CD4-positive, CD25-positive, alpha-beta regulatory T cell (primary cell): ENCODE data around the gene PLCB1. TPM values are rescaled to one million over a fixed set of nuclear protein-coding genes. Genes with fewer than 3 reads are reported as not detected.

Source experiments
- ATAC-seq, 2 donors: fragments of 150-1000 bp; cut with Tn5 transposase; one replicate each; pipeline ENCODE4 v1.10.0; 2021; ENCODE audit warnings: low read depth in 2 of 2, moderate number of reproducible peaks in 2 of 2, moderate library complexity in 1 of 2
- DNase-seq, 3 donors: peaks; one replicate each; pipeline versions ENCODE4 v3.0.0 to v3.0.0-alpha.2; 2012 to 2022; ENCODE audit warnings: mixed read lengths in 1 of 3
- H3K27ac ChIP-seq: one replicate; pipeline ENCODE4 v1.7.0; 2013; ENCODE audit warnings: mild to moderate bottlenecking, low read length; ENCODE audit not compliant: insufficient read depth, poor library complexity, severe bottlenecking
- H3K27me3 ChIP-seq: one replicate; pipeline ENCODE4 v1.7.0; 2013; ENCODE audit warnings: low read length; ENCODE audit not compliant: control insufficient read depth, insufficient read depth
- H3K36me3 ChIP-seq: one replicate; pipeline ENCODE4 v1.7.0; 2013; ENCODE audit warnings: mild to moderate bottlenecking, low read length, moderate library complexity; ENCODE audit not compliant: control insufficient read depth, insufficient read depth
- H3K4me1 ChIP-seq: 2 replicates; pipeline ENCODE4 v1.7.0; 2013; ENCODE audit warnings: mild to moderate bottlenecking, low read length; ENCODE audit not compliant: insufficient read depth, control insufficient read depth, poor library complexity, severe bottlenecking
- H3K4me3 ChIP-seq: one replicate; pipeline ENCODE4 v1.7.0; 2013; ENCODE audit warnings: low read depth, mild to moderate bottlenecking, low read length, moderate library complexity
- H3K9me3 ChIP-seq, 2 experiments: 1 replicate in 1 of 2; 2 replicates in 1 of 2; pipeline ENCODE4 v1.7.0; 2013; ENCODE audit warnings: low read length in 2 of 2, mild to moderate bottlenecking in 1 of 2, moderate library complexity in 1 of 2; ENCODE audit not compliant: control insufficient read depth in 2 of 2
- H3K27ac Mint-ChIP-seq, 3 donors: one replicate each; pipeline ENCODE4 v1.8.0; 2020 to 2022; ENCODE audit warnings: mild to moderate bottlenecking in 3 of 3, mixed read lengths in 3 of 3, moderate library complexity in 2 of 3
- H3K27me3 Mint-ChIP-seq: one replicate; pipeline ENCODE4 v1.8.0; 2022; ENCODE audit warnings: mild to moderate bottlenecking, mixed read lengths
- H3K36me3 Mint-ChIP-seq: one replicate; pipeline ENCODE4 v1.8.0; 2020; ENCODE audit warnings: mixed read lengths
- H3K4me1 Mint-ChIP-seq, 4 donors: one replicate each; pipeline ENCODE4 v1.8.0; 2020 to 2022; ENCODE audit warnings: mixed read lengths in 4 of 4, mild to moderate bottlenecking in 1 of 4
- H3K4me3 Mint-ChIP-seq, 4 donors: one replicate each; pipeline ENCODE4 v1.8.0; 2020 to 2022; ENCODE audit warnings: mild to moderate bottlenecking in 4 of 4, mixed read lengths in 4 of 4, moderate library complexity in 3 of 4
- H3K9me3 Mint-ChIP-seq, 7 donors: one replicate each; pipeline ENCODE4 v1.8.0; 2020 to 2022; ENCODE audit warnings: mixed read lengths in 7 of 7, mild to moderate bottlenecking in 3 of 7, moderate library complexity in 2 of 7
- polyA plus RNA-seq, 4 donors: library from polyadenylated mRNA; unstranded; fragments of 300-500 nt; fragmentation: Illumina TruSeq; gene quantifications; one replicate each; pipeline ENCODE4 v1.2.3, GENCODE V29; 2021
- total RNA-seq: library from RNA; stranded (reverse); gene quantifications from one replicate; pipeline ENCODE4 v1.2.3, GENCODE V29; 2022

The PLCB1 gene
- total and polyA plus RNA-seq, 5 donors from 2014 or later, result 0.17 to 1.8 (median 0.44) TPM; not detected in 2

DNA sequence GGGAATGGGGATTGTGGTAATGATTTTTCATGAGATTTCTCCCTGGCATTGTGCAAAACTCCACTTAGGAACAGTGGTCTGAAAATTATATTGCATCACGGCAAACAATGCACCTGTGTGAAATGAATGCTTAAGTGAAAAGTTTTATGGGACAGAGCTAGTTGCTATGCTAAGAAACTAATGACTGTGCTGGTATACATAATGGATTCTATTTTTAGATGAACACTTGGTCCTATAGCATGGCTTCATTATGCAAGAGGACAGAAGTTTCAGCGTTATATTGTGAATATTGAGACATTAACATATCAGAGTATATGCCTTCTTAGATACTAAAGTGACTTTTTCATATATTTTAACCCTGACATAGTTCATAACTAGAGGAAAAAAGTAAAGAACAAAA lies 30.5 kb downstream of the PLCB1 start:
- Mint-ChIP-seq H3K4me3 (no peak overlapping the region), H3K27ac (no peak overlapping the region), H3K27me3 (no peaks in the 10 kb centered on the region), H3K9me3 (peaks cover 0 to 8% (median 2%) of the 10 kb centered on the region in 7 donors), H3K36me3 (no peaks in the 10 kb centered on the region), H3K4me1 (peaks cover 0 to 3% (median 0%) of the 10 kb centered on the region in 4 donors)
- Histone ChIP-seq H3K4me1 (no peaks in the 10 kb centered on the region), H3K36me3 (no peaks in the 10 kb centered on the region), H3K4me3 (no peak overlapping the region), H3K27me3 (no peaks in the 10 kb centered on the region), H3K27ac (no peak overlapping the region), H3K9me3 (no peaks in the 10 kb centered on the region)
- DNase-seq (no peak), ATAC-seq (no peak)

DNA sequence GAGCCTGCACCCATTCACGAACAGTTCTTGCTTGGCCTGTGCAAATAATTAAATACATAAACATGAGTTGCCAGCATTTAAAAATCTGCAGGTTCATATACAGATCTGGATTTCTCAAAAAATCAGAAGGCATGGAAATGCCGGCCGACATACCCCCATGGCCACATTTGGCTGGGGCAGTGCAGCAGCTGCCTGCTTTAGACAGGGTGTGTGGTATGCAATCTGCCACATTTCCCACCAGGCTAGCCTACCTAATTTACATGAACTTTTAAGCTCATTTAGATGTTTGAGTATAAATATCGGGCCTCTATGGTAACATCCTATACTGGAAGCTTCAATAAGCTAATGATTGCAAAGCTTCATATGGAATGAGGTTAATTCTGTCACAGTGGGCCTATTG lies 31.5 kb downstream of the PLCB1 start:
- Histone ChIP-seq H3K4me1 (no peaks in the 10 kb centered on the region), H3K27me3 (no peaks in the 10 kb centered on the region), H3K9me3 (no peaks in the 10 kb centered on the region), H3K4me3 (no peak overlapping the region), H3K27ac (no peak overlapping the region), H3K36me3 (no peaks in the 10 kb centered on the region)
- H3K4me1 Mint-ChIP-seq, result peaks cover 0 to 3% (median 0%) of the 10 kb centered on the region in 4 donors
- no peak overlapping the region for H3K27ac Mint-ChIP-seq
- H3K9me3 Mint-ChIP-seq, result peaks cover 0 to 4% (median 2%) of the 10 kb centered on the region in 7 donors
- H3K4me3 Mint-ChIP-seq, result no peak overlapping the region
- DNase-seq (no peak), ATAC-seq (no peak)
- no peaks in the 10 kb centered on the region for H3K36me3 Mint-ChIP-seq
- H3K27me3 Mint-ChIP-seq, result no peaks in the 10 kb centered on the region

DNA sequence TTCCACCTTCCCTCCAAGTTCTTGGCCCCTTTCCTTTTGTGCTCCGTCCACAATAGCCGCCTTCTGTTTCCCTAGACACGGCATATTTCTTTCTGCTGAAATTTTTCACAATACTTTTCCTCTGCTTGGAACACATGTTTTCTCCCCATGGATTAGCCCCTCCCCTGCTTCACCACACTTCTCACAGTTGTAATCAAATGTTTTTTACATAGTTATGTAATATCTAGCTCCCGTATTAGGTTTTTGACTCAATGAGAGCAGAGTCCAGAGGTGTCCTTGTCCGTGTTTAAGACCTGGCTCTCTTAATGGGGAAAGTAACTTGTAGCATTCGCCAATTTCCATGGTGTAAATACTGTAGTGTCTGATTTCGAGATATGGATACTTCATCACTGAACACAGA lies 34.7 kb downstream of the PLCB1 start:
- Histone ChIP-seq H3K36me3 (no peaks in the 10 kb centered on the region), H3K9me3 (no peaks in the 10 kb centered on the region), H3K27ac (no peak overlapping the region), H3K27me3 (no peaks in the 10 kb centered on the region), H3K4me1 (no peaks in the 10 kb centered on the region), H3K4me3 (no peak overlapping the region)
- no peaks in the 10 kb centered on the region for H3K9me3 Mint-ChIP-seq
- H3K4me3 Mint-ChIP-seq, result no peak overlapping the region
- H3K27ac Mint-ChIP-seq, result no peak overlapping the region
- no peaks in the 10 kb centered on the region for H3K4me1 Mint-ChIP-seq
- H3K36me3 Mint-ChIP-seq, result no peaks in the 10 kb centered on the region
- H3K27me3 Mint-ChIP-seq, result no peaks in the 10 kb centered on the region
- DNase-seq (no peak), ATAC-seq (no peak)

DNA sequence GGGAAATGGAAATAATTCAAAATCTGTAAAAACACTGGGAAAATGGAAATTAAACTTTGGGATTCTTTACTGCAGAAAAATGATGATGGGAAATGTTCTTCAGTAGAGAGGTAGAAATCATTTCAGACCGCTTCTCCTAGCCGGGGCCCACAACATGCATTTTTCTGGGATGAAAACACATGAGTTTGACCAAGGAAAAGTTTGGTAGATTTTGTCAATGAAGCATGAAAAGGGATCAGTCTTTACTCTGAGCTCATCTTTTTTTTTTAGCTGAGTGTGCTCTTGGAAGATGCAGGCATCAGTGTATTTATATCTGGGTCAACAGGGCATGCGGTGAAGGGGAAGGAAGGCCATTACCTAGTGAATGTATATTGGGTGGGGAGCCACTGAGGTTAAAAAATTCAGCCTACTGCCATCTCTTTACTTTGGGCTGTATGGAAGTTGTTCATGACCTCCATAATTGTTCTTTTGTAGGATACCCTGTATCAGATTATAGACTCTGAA lies 36.8 kb downstream of the PLCB1 start:
- DNase-seq, result no peak
- H3K4me3 ChIP-seq, result no peak overlapping the region
- H3K4me1 Mint-ChIP-seq, result no peaks in the 10 kb centered on the region
- no peak overlapping the region for H3K4me3 Mint-ChIP-seq
- no peaks in the 10 kb centered on the region for H3K4me1 ChIP-seq
- H3K27ac ChIP-seq, result no peak overlapping the region
- no peaks in the 10 kb centered on the region for H3K9me3 ChIP-seq
- H3K27ac Mint-ChIP-seq, result no peak overlapping the region
- H3K9me3 Mint-ChIP-seq, result no peaks in the 10 kb centered on the region
- no peaks in the 10 kb centered on the region for H3K36me3 Mint-ChIP-seq
- H3K27me3 Mint-ChIP-seq, result no peaks in the 10 kb centered on the region
- ATAC-seq, result no peak
- H3K36me3 ChIP-seq, result no peaks in the 10 kb centered on the region
- no peaks in the 10 kb centered on the region for H3K27me3 ChIP-seq

DNA sequence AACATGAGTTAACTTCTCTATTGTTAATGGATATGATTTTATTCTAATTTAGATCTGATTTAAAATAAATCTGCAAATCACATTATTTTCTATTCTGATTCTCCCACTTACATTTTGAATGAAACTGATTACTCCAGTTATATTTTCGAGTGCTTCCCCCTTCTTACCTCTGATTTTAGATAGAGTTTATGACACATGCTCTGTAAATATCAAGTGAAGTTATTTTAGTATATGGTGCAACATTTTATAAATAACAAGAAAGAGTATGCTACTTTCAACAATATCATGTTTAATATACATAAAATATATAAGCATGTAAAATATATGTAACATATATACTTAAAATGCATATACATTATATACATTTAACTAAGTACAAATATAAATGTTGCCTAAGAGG lies 38.9 kb downstream of the PLCB1 start:
- no peaks in the 10 kb centered on the region for H3K36me3 Mint-ChIP-seq
- H3K9me3 ChIP-seq, result no peaks in the 10 kb centered on the region
- H3K4me1 ChIP-seq, result no peaks in the 10 kb centered on the region
- H3K27me3 ChIP-seq, result no peaks in the 10 kb centered on the region
- no peak overlapping the region for H3K27ac ChIP-seq
- ATAC-seq (no peak), DNase-seq (no peak)
- H3K4me3 ChIP-seq, result no peak overlapping the region
- H3K27ac Mint-ChIP-seq, result no peak overlapping the region
- no peaks in the 10 kb centered on the region for H3K27me3 Mint-ChIP-seq
- no peaks in the 10 kb centered on the region for H3K36me3 ChIP-seq
- H3K9me3 Mint-ChIP-seq, result no peaks in the 10 kb centered on the region
- H3K4me3 Mint-ChIP-seq, result no peak overlapping the region
- H3K4me1 Mint-ChIP-seq, result no peaks in the 10 kb centered on the region

DNA sequence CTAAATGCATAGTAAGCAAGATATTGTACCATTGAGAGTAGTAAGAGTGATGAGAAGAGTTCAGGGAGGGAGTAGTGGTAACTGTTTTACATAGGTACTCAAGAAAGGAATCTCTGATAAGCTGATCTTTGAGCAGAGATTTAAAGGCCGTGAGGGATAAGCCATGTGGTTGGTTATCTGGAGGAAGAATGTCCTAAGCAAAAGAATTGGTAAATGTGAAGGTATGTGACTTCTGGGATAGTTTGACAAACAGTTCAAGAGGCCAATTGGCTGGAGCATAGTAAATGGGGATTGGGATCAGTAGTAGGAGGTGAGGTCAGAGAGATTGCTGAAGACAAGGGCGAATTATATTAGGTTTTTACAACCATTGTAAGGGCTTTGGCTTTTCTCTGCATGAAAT lies 40.1 kb downstream of the PLCB1 start:
- Histone ChIP-seq H3K4me3 (no peak overlapping the region), H3K36me3 (no peaks in the 10 kb centered on the region), H3K9me3 (no peaks in the 10 kb centered on the region), H3K4me1 (no peaks in the 10 kb centered on the region), H3K27ac (no peak overlapping the region), H3K27me3 (no peaks in the 10 kb centered on the region)
- H3K27me3 Mint-ChIP-seq, result no peaks in the 10 kb centered on the region
- H3K4me1 Mint-ChIP-seq, result no peaks in the 10 kb centered on the region
- H3K36me3 Mint-ChIP-seq, result no peaks in the 10 kb centered on the region
- DNase-seq (no peak), ATAC-seq (no peak)
- H3K9me3 Mint-ChIP-seq, result no peaks in the 10 kb centered on the region
- H3K27ac Mint-ChIP-seq, result no peak overlapping the region
- no peak overlapping the region for H3K4me3 Mint-ChIP-seq

DNA sequence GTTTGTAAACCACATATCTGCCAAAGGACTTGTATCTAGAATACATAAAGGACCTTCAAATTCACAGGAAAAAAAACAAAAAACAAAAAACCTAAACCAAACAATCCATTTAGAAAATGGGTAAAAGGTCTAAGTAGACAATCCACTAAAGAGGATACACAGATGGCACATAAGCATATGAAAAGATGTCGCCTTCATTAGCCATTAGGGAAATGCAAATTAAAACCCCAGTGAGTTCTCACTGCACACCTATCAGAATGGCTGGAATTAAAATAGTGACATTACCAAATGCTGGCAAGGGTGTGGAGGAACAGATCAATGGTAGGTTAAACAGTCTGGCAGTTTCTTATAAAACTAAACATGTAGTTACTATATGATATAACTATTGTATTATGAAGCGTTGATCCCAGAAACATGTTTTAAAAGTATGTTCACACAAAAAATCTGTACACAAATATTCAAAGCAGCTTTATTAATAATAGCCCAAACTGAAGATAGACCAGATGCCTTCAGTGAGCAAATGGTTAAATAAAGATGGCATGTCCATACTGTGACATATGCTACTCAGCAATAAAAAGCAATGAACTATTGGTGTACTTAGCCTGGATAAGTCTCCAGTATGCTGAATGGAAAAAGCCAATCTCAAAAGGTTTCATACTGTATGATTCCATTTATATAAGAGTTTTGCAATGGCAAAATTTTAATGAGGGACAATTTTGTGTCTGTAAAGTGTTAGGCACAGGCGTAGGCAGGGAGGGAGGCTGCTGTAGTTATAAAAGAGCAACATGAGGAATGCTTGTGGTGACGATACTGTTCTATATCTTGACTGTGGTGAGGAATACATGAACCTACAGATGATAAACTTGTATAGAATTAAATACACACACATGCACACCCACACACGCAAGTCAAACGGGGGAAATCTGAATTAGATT lies 43.9 kb downstream of the PLCB1 start:
- Mint-ChIP-seq H3K9me3 (peaks cover 0 to 1% (median 0%) of the 10 kb centered on the region in 7 donors), H3K4me3 (no peak overlapping the region)

DNA sequence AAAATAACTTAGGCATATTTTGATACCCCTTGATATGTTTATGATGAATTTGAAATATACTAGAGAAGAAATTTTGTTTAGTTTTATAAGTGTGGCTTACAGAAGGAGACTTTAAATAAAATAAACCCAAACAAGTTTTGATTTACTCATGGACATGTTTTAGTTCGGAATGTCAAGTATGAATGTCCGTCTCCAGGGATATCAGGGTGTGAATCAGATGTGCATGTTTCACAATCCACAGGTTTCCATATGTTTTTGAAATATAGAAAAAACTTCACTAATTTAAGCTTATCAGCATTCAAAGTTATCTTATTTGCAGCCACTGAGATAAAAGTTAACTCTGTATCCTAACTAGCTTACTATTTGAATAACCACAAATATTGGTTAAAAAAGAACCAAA lies 51.5 kb downstream of the PLCB1 start:
- Mint-ChIP-seq H3K27me3 (peaks cover 6% of the 10 kb centered on the region), H3K4me1 (no peaks in the 10 kb centered on the region), H3K4me3 (no peak overlapping the region), H3K9me3 (peaks cover 0 to 3% (median 0%) of the 10 kb centered on the region in 7 donors), H3K36me3 (no peaks in the 10 kb centered on the region), H3K27ac (no peak overlapping the region)
- Histone ChIP-seq H3K36me3 (no peaks in the 10 kb centered on the region), H3K9me3 (no peaks in the 10 kb centered on the region), H3K4me3 (no peak overlapping the region), H3K27ac (no peak overlapping the region), H3K27me3 (peaks cover 2% of the 10 kb centered on the region), H3K4me1 (no peaks in the 10 kb centered on the region)
- DNase-seq (no peak), ATAC-seq (no peak)

More for the DNA sequence above, 43.9 kb downstream of the PLCB1 start:
- Histone ChIP-seq H3K4me3 (no peak overlapping the region), H3K9me3 (no peaks in the 10 kb centered on the region), H3K27me3 (no peaks in the 10 kb centered on the region), H3K27ac (no peak overlapping the region), H3K36me3 (no peaks in the 10 kb centered on the region), H3K4me1 (no peaks in the 10 kb centered on the region)
- H3K27ac Mint-ChIP-seq, result no peak overlapping the region
- DNase-seq, result no peak
- no peak for ATAC-seq
- H3K4me1 Mint-ChIP-seq, result no peaks in the 10 kb centered on the region
- no peaks in the 10 kb centered on the region for H3K36me3 Mint-ChIP-seq
- H3K27me3 Mint-ChIP-seq, result no peaks in the 10 kb centered on the region
